Measurements from ENCODE around the gene NPAT. TPM values are rescaled to one million over a fixed set of nuclear protein-coding genes. Genes with fewer than 3 reads are reported as not detected.

The NPAT gene
- total and polyA plus RNA-seq, 4 donors, result 1.6 to 12.7 (median 5.9) TPM

GRCh38 chr11:108147150-108147549 lies 75.3 kb downstream of the NPAT start:
- Histone ChIP-seq H3K9me3 (ENCODE audit: control insufficient read depth in 4 of 4, low read length in 3 of 4) (no peaks in the 10 kb centered on the region), H3K36me3 (ENCODE audit: control insufficient read depth in 4 of 4, insufficient read depth in 3 of 4, low read depth in 1 of 4, low read length in 3 of 4) (peaks cover 16 to 89% (median 78%) of the 10 kb centered on the region in 4 donors), H3K27ac (ENCODE audit: low read depth in 1 of 2, low read length in 2 of 2) (no peak overlapping the region), H3K27me3 (ENCODE audit: control insufficient read depth in 4 of 4, insufficient read depth in 4 of 4, low read length in 3 of 4) (no peaks in the 10 kb centered on the region), H3K4me3 (ENCODE audit: low read depth in 1 of 3, low read length in 3 of 3) (no peak overlapping the region), H3K4me1 (ENCODE audit: control insufficient read depth in 4 of 4, insufficient read depth in 4 of 4, low read length in 3 of 4) (peaks cover 0 to 4% (median 0%) of the 10 kb centered on the region in 4 donors), H3K9ac (ENCODE audit: low read depth in 1 of 2, low read length in 2 of 2) (no peak overlapping the region)
- 75% methylated on average over 1 of the region's 1 CpG for WGBS
- DNase-seq (ENCODE audit: low spot score), result no peak
- TF ChIP-seq ZBTB33 (IDR thresholded peaks at IDR 0.05), result no peak
- no peak for TF ChIP-seq GABPA (IDR thresholded peaks at IDR 0.05 in 1 of 2, conservative IDR thresholded peaks at IDR 0.05 in 1 of 2)
- no peak for TF ChIP-seq MAX (IDR thresholded peaks at IDR 0.05)
- TF ChIP-seq REST (IDR thresholded peaks at IDR 0.05), result no peak
- TF ChIP-seq HNF4A (conservative IDR thresholded peaks at IDR 0.05), result no peak
- no peak for TF ChIP-seq CTCF (IDR thresholded peaks at IDR 0.05; ENCODE audit: low read depth, low read length, missing input control)
- TF ChIP-seq FOXA1 (IDR thresholded peaks at IDR 0.05), result no peak
- TF ChIP-seq HNF4G (IDR thresholded peaks at IDR 0.05), result no peak
- no peak for TF ChIP-seq RXRA (IDR thresholded peaks at IDR 0.05)
- TF ChIP-seq FOXA2 (IDR thresholded peaks at IDR 0.05), result no peak
- TF ChIP-seq ATF3 (IDR thresholded peaks at IDR 0.05), result no peak
- TF ChIP-seq JUND (IDR thresholded peaks at IDR 0.05), result no peak
- no peak for TF ChIP-seq NR2F2 (IDR thresholded peaks at IDR 0.05)
- TF ChIP-seq TAF1 (conservative IDR thresholded peaks at IDR 0.05), result no peak
- no peak for TF ChIP-seq EGR1 (IDR thresholded peaks at IDR 0.05; ENCODE audit: low read depth in 2 of 2)
- TF ChIP-seq YY1 (IDR thresholded peaks at IDR 0.05), result no peak

- WGBS, result 92% methylated on average over 3 of the region's 3 CpGs
- no peak overlapping the region for H3K9ac ChIP-seq (ENCODE audit: low read depth in 1 of 2, low read length in 2 of 2)
- H3K36me3 ChIP-seq (ENCODE audit: control insufficient read depth in 4 of 4, insufficient read depth in 3 of 4, low read depth in 1 of 4, low read length in 3 of 4), result peaks cover 17 to 92% (median 81%) of the 10 kb centered on the region in 4 donors
- H3K4me1 ChIP-seq (ENCODE audit: control insufficient read depth in 4 of 4, insufficient read depth in 4 of 4, low read length in 3 of 4), result peaks cover 0 to 4% (median 0%) of the 10 kb centered on the region in 4 donors
- no peak overlapping the region for H3K27ac ChIP-seq (ENCODE audit: low read depth in 1 of 2, low read length in 2 of 2)
- no peak overlapping the region for H3K4me3 ChIP-seq (ENCODE audit: low read depth in 1 of 3, low read length in 3 of 3)
- H3K27me3 ChIP-seq (ENCODE audit: control insufficient read depth in 4 of 4, insufficient read depth in 4 of 4, low read length in 3 of 4), result no peaks in the 10 kb centered on the region
- TF ChIP-seq YY1 (IDR thresholded peaks at IDR 0.05) (no peak), REST (IDR thresholded peaks at IDR 0.05) (no peak), GABPA (IDR thresholded peaks at IDR 0.05 in 1 of 2, conservative IDR thresholded peaks at IDR 0.05 in 1 of 2) (no peak), NR2F2 (IDR thresholded peaks at IDR 0.05) (no peak), RAD21 (IDR thresholded peaks at IDR 0.05) (no peak), JUND (IDR thresholded peaks at IDR 0.05) (no peak), HNF4G (IDR thresholded peaks at IDR 0.05) (no peak), RXRA (IDR thresholded peaks at IDR 0.05) (no peak), SP1 (IDR thresholded peaks at IDR 0.05) (no peak), MAX (IDR thresholded peaks at IDR 0.05) (no peak)
- H3K9me3 ChIP-seq (ENCODE audit: control insufficient read depth in 4 of 4, low read length in 3 of 4), result no peaks in the 10 kb centered on the region
- no peak for DNase-seq (ENCODE audit: low spot score)
Observed at GRCh38 chr11:108144615-108145014, 77.8 kb downstream of the NPAT start.

Data from liver (tissue), 9 donors.